HG03521 (cell line): Measurements from ENCODE around the gene C17orf100.
"Not testable (repeated sequence)": the region's sequence is repeated elsewhere in the genome, so short reads cannot be mapped to it uniquely, and the experiment has no call there.

ENCODE experiments used
- ATAC-seq: cut with Tn5 transposase; IDR thresholded peaks from one replicate; pipeline ENCODE4 v1.9.1; 2021; ENCODE audit warnings: mild to moderate bottlenecking, moderate library complexity; ENCODE audit not compliant: unreplicated experiment

C17orf100 gene

GRCh38 chr17:6640536-6641246 lies 10.9 kb upstream of the C17orf100 start, which contains the start of the genes KIAA0753 and TXNDC17:
KIAA0753 (minus strand) TSS chr17:6640711; CDS start chr17:6635103, 5,608 bp downstream.
TXNDC17 (plus strand) TSS chr17:6641060; CDS start chr17:6641083, 23 bp downstream.
- ATAC-seq, result peak; percentile 83

GRCh38 chr17:6641247-6641863 lies 10.2 kb upstream of the C17orf100 start:
- no peak for ATAC-seq

- ATAC-seq, result no peak
Measured at GRCh38 chr17:6642592-6642991, 9.0 kb upstream of the C17orf100 start.

- ATAC-seq, result no peak
Measured at GRCh38 chr17:6643451-6644125, 8.0 kb upstream of the C17orf100 start.

- ATAC-seq, result no peak
Measured at GRCh38 chr17:6648181-6648580, 3.4 kb upstream of the C17orf100 start.

GRCh38 chr17:6651919-6652452 lies 424 bp downstream of the C17orf100 start:
- ATAC-seq, result no peak

GRCh38 chr17:6654841-6655731 lies 3.5 kb downstream of the C17orf100 start:
- no peak for ATAC-seq

GRCh38 chr17:6655732-6656361 lies 4.3 kb downstream of the C17orf100 start:
- not testable (repeated sequence) for ATAC-seq

- not testable (repeated sequence) for ATAC-seq
Measured at GRCh38 chr17:6656797-6657632, 5.5 kb downstream of the C17orf100 start.

- no peak for ATAC-seq
Measured at GRCh38 chr17:6657633-6658287, 6.2 kb downstream of the C17orf100 start.

- ATAC-seq, result not testable (repeated sequence)
Measured at GRCh38 chr17:6658411-6658810, 6.8 kb downstream of the C17orf100 start.

- no peak for ATAC-seq
Measured at GRCh38 chr17:6660101-6660500, 8.5 kb downstream of the C17orf100 start.

- peak; percentile 61 for ATAC-seq
Measured at GRCh38 chr17:6660805-6661463, 9.4 kb downstream of the C17orf100 start.

- no peak for ATAC-seq
Measured at GRCh38 chr17:6661464-6661848, 9.9 kb downstream of the C17orf100 start.

GRCh38 chr17:6663200-6663599 lies 11.6 kb downstream of the C17orf100 start:
- not testable (repeated sequence) for ATAC-seq

- no peak for ATAC-seq
Measured at GRCh38 chr17:6666077-6666521, 14.5 kb downstream of the C17orf100 start.

GRCh38 chr17:6666557-6666956 lies 15.0 kb downstream of the C17orf100 start:
- no peak for ATAC-seq

- no peak for ATAC-seq
Measured at GRCh38 chr17:6667516-6667915, 16.0 kb downstream of the C17orf100 start.
